B cell (primary cell): ENCODE results near the gene OR6N2. TPM values are rescaled to one million over a fixed set of nuclear protein-coding genes. Genes with fewer than 3 reads are reported as not detected.

Experiments used
- ATAC-seq: fragments of 200-7000 bp; cut with Tn5 transposase; one replicate; pipeline ENCODE4 v1.10.0; 2021; ENCODE audit warnings: low read depth, mild to moderate bottlenecking, moderate number of reproducible peaks, moderate library complexity
- CTCF ChIA-PET: fragments of 350-600 bp; sonication (Branson Sonifier 250); formaldehyde crosslinking; loops from one replicate; lab custom pipeline; 2021; ENCODE audit warnings: antibody characterized with exemption, inconsistent platforms; lab: Charles Lee
- POLR2A ChIA-PET: fragments of 350-600 bp; sonication (Branson Sonifier 250); formaldehyde crosslinking; loops from one replicate; lab custom pipeline; 2021; ENCODE audit warnings: antibody characterized with exemption; lab: Charles Lee
- DNase-seq: peaks from one replicate; pipeline ENCODE4 v3.0.0; 2013
- H2AFZ ChIP-seq: 2 replicates; pipeline ENCODE4 v1.6.1; 2012; ENCODE audit warnings: mild to moderate bottlenecking, low read depth, low read length; ENCODE audit not compliant: insufficient read depth, poor library complexity, severe bottlenecking
- H3K27ac ChIP-seq, 2 donors: 1 replicate in 1 of 2; 2 replicates in 1 of 2; pipeline ENCODE4 v1.5.1; 2012 to 2013; ENCODE audit warnings: low read length in 2 of 2, mild to moderate bottlenecking in 2 of 2, moderate library complexity in 1 of 2
- H3K27me3 ChIP-seq, 4 experiments: fragments of 200-600 bp in 1 of 4; sonication (generic) in 1 of 4; replicated peaks in 1 of 4; 1 replicate in 2 of 4; 2 replicates in 2 of 4; pipeline versions ENCODE4 v1.6.1 to v1.7.0; 2013 to 2016; ENCODE audit warnings: low read length in 3 of 4, mild to moderate bottlenecking in 2 of 4, mixed read lengths in 1 of 4, moderate library complexity in 1 of 4; ENCODE audit not compliant: insufficient read depth in 4 of 4, control insufficient read depth in 3 of 4; ENCODE audit errors: control extremely low read depth in 1 of 4
- H3K36me3 ChIP-seq, 2 experiments: replicated peaks in 1 of 2; 1 replicate in 1 of 2; 2 replicates in 1 of 2; pipeline versions ENCODE4 v1.6.1 to v1.7.1; 2013; ENCODE audit warnings: low read length in 1 of 2; ENCODE audit not compliant: insufficient read depth in 2 of 2, control insufficient read depth in 1 of 2; ENCODE audit errors: control extremely low read depth in 1 of 2, extremely low read depth in 1 of 2
- H3K4me1 ChIP-seq, 2 donors: fragments of 200-600 bp in 1 of 2; sonication (generic) in 1 of 2; 1 replicate in 1 of 2; 2 replicates in 1 of 2; pipeline versions ENCODE4 v1.5.1 to v1.6.1; 2013 to 2017; ENCODE audit warnings: low read length in 2 of 2; ENCODE audit not compliant: control insufficient read depth in 2 of 2, insufficient read depth in 2 of 2
- H3K4me2 ChIP-seq: replicated peaks from 2 replicates; pipeline ENCODE3; 2012; ENCODE audit warnings: mild to moderate bottlenecking, low read depth, low read length; ENCODE audit not compliant: poor library complexity, severe bottlenecking
- H3K4me3 ChIP-seq, 5 experiments: fragments of 200-600 bp in 1 of 5; sonication (generic) in 1 of 5; 1 replicate in 3 of 5; 2 replicates in 2 of 5; pipeline versions ENCODE4 v1.5.1 to v1.7.0; 2011 to 2016; ENCODE audit warnings: low read length in 4 of 5, mild to moderate bottlenecking in 4 of 5, low read depth in 2 of 5, control low read depth in 1 of 5, moderate library complexity in 1 of 5; ENCODE audit not compliant: insufficient read depth in 1 of 5; ENCODE audit errors: control extremely low read depth in 1 of 5, extremely low read depth in 1 of 5
- H3K79me2 ChIP-seq: fragments of 200-600 bp; sonication (generic); one replicate; pipeline ENCODE4 v1.6.0; 2016; ENCODE audit warnings: low read length; ENCODE audit not compliant: control insufficient read depth, insufficient read depth
- H3K9ac ChIP-seq: fragments of 200-600 bp; sonication (generic); 2 replicates; pipeline ENCODE4 v1.6.1; 2017; ENCODE audit warnings: mild to moderate bottlenecking, low read length, moderate library complexity
- H3K9me3 ChIP-seq, 3 donors: one replicate each; pipeline versions ENCODE4 v1.6.1 to v1.7.1; 2013; ENCODE audit warnings: low read length in 2 of 3; ENCODE audit not compliant: control insufficient read depth in 2 of 3, insufficient read depth in 1 of 3; ENCODE audit errors: control extremely low read depth in 1 of 3
- H4K20me1 ChIP-seq: 2 replicates; pipeline ENCODE4 v1.6.0; 2012; ENCODE audit warnings: mild to moderate bottlenecking, low read length; ENCODE audit not compliant: insufficient read depth, control insufficient read depth, poor library complexity, severe bottlenecking
- H3K27ac Mint-ChIP-seq: one replicate; pipeline ENCODE4 v1.8.0; 2021; ENCODE audit warnings: mixed read lengths
- H3K27me3 Mint-ChIP-seq: one replicate; pipeline ENCODE4 v1.8.0; 2021; ENCODE audit warnings: mixed read lengths
- H3K4me1 Mint-ChIP-seq: one replicate; pipeline ENCODE4 v1.8.0; 2021; ENCODE audit warnings: mixed read lengths
- H3K4me3 Mint-ChIP-seq: one replicate; pipeline ENCODE4 v1.8.0; 2021; ENCODE audit warnings: mixed read lengths
- H3K9me3 Mint-ChIP-seq: one replicate; pipeline ENCODE4 v1.8.0; 2022; ENCODE audit warnings: mixed read lengths; ENCODE audit not compliant: insufficient read depth
- CTCF ChIP-seq: fragments of 200-600 bp; IDR thresholded peaks from one replicate; pipeline ENCODE4 v1.8.0; 2022; ENCODE audit warnings: antibody characterized with exemption, mild to moderate bottlenecking
- EZH2 ChIP-seq: IDR thresholded peaks from 2 replicates; pipeline ENCODE4 v1.6.1; 2012; ENCODE audit warnings: borderline replicate concordance, low read depth, mild to moderate bottlenecking, moderate library complexity, low read length; ENCODE audit not compliant: insufficient read depth, poor library complexity, severe bottlenecking
- whole genome bisulfite sequencing: methylation state at CpG from one replicate; pipeline ENCODE4 v1.1.5; 2013; ENCODE audit warnings: missing lambda C conversion rate; ENCODE audit not compliant: insufficient coverage; 5-methylcytosine and 5-hydroxymethylcytosine counted together
- intact Hi-C: fragments of 100-400 bp; cut with micrococcal nuclease; formaldehyde crosslinking; loops from one replicate; pipeline ENCODE4 v1.10.0; 2022
- polyA plus RNA-seq: library from polyadenylated mRNA; depleted of rRNA; stranded (reverse); fragments of >200 nt; gene quantifications from 2 replicates; pipeline ENCODE4 v1.2.3, GENCODE V29; 2012
- total RNA-seq, 2 donors: library from RNA; stranded (reverse); fragments of 120-200 nt in 1 of 2; gene quantifications; 1 replicate in 1 of 2; 2 replicates in 1 of 2; pipeline versions ENCODE4 v1.2.3 to v1.2.4, GENCODE V29; 2013 to 2022

The OR6N2 gene
- total and polyA plus RNA-seq, 2 donors (not counting 1 experiment from before 2014, with no cell fraction given) = not detected

DNA sequence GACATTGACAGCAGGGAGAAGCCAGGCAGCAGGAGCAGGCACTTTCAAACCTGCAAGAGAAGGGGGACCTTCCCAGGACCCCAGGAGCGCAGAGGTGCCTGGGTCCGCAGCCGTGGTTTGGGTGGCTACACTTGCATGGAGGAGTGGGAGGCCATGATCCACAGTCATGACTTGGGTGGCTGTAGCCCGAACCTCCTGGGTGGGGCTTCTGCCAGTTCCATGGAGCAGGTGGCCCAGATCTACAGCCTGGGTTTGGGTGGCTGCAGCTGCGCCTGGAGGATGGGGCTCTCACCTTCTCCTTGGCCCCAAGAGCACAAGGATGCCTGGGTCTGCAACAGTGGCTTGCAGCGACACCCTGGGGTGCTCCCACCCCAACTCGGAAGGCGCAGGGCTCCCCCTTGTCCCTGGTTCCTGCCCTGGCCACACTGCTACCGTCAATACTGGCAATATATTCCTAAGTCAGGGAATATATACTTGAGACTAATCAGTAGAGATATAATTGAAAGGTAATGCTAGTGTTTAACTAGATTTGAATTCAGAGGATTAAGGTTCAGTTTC lies 28.8 kb downstream of the OR6N2 start:
- Histone ChIP-seq H3K9me3 (no peaks in the 10 kb centered on the region), H3K9ac (no peak overlapping the region), H2AFZ (no peak overlapping the region), H3K27ac (no peak overlapping the region), H3K27me3 (peaks cover 0 to 5% (median 0%) of the 10 kb centered on the region in 4 experiments), H4K20me1 (no peaks in the 10 kb centered on the region), H3K79me2 (no peaks in the 10 kb centered on the region), H3K36me3 (no peaks in the 10 kb centered on the region), H3K4me1 (no peaks in the 10 kb centered on the region), H3K4me3 (no peak overlapping the region), H3K4me2 (no peak overlapping the region)
- ATAC-seq (no peak), DNase-seq (no peak)
- intact Hi-C loops = no loop called here
- ChIA-PET CTCF (no interaction called here), POLR2A (no interaction called here)
- Mint-ChIP-seq H3K27me3 (peaks cover 8% of the 10 kb centered on the region), H3K4me3 (no peak overlapping the region), H3K9me3 (no peaks in the 10 kb centered on the region), H3K4me1 (no peaks in the 10 kb centered on the region), H3K27ac (no peak overlapping the region)
- WGBS = 87% methylated on average over 8 of the region's 9 CpGs
- TF ChIP-seq EZH2 = no peak
- no peak for TF ChIP-seq CTCF

- TF ChIP-seq EZH2 = no peak
- TF ChIP-seq CTCF = no peak
- Histone ChIP-seq H3K27me3 (peaks cover 0 to 3% (median 0%) of the 10 kb centered on the region in 4 experiments), H3K4me2 (no peak overlapping the region), H3K4me3 (no peak overlapping the region), H3K4me1 (no peaks in the 10 kb centered on the region), H2AFZ (no peak overlapping the region), H4K20me1 (no peaks in the 10 kb centered on the region), H3K79me2 (no peaks in the 10 kb centered on the region), H3K9me3 (no peaks in the 10 kb centered on the region), H3K36me3 (no peaks in the 10 kb centered on the region), H3K9ac (no peak overlapping the region), H3K27ac (no peak overlapping the region)
- no peaks in the 10 kb centered on the region for H3K9me3 Mint-ChIP-seq
- ChIA-PET CTCF (no interaction called here), POLR2A (no interaction called here)
- H3K27me3 Mint-ChIP-seq = peaks cover 15% of the 10 kb centered on the region
- H3K27ac Mint-ChIP-seq = no peak overlapping the region
- no peak for DNase-seq
- intact Hi-C loops = no loop called here
- H3K4me3 Mint-ChIP-seq = no peak overlapping the region
- H3K4me1 Mint-ChIP-seq = no peaks in the 10 kb centered on the region
- ATAC-seq = no peak
Measured at GRCh38 chr1:158735848-158736247, 45.2 kb downstream of the OR6N2 start.
